HepG2 (cell line): Measurements from ENCODE around the gene DPEP2NB. TPM values are rescaled to one million over a fixed set of nuclear protein-coding genes. Genes with fewer than 3 reads are reported as not detected.
A peak's percentile ranks its signal among the peaks of the same experiment; 100 is the strongest.

Experiments used
- ARID5B ChIP-seq: IDR thresholded peaks from 2 replicates; pipeline ENCODE4 v1.4.0; 2020; ENCODE audit warnings: mild to moderate bottlenecking, missing genetic modification reagents
- CBX5 ChIP-seq: sonication (generic); formaldehyde crosslinking; IDR thresholded peaks from 2 replicates; pipeline ENCODE4 v1.4.0; 2020; ENCODE audit warnings: missing genetic modification reagents, borderline replicate concordance
- DRAP1 ChIP-seq: IDR thresholded peaks from 2 replicates; pipeline ENCODE4 v1.6.1; 2016; ENCODE audit warnings: missing genetic modification reagents, missing compliant biosample characterization
- ELF3 ChIP-seq: IDR thresholded peaks from 2 replicates; pipeline ENCODE4 v1.6.1; 2016; ENCODE audit warnings: missing genetic modification reagents, missing compliant biosample characterization
- FOSL2 ChIP-seq: sonication (generic); formaldehyde crosslinking; IDR thresholded peaks from 2 replicates; pipeline ENCODE4 v1.4.0; 2020; ENCODE audit warnings: missing genetic modification reagents
- FOXA3 ChIP-seq: IDR thresholded peaks from 2 replicates; pipeline ENCODE4 v1.6.1; 2016; ENCODE audit warnings: missing genetic modification reagents, missing compliant biosample characterization
- HMGXB4 ChIP-seq, 2 experiments: sonication (generic) in 1 of 2; formaldehyde crosslinking in 1 of 2; IDR thresholded peaks; 2 replicates each; pipeline versions ENCODE4 v1.4.0 to v1.6.1; 2018 to 2020; ENCODE audit warnings: missing genetic modification reagents in 2 of 2, borderline replicate concordance in 1 of 2, low read depth in 1 of 2, mild to moderate bottlenecking in 1 of 2, missing biosample characterization in 1 of 2
- ISL2 ChIP-seq: sonication (generic); formaldehyde crosslinking; IDR thresholded peaks from 2 replicates; pipeline ENCODE4 v1.5.0; 2020; ENCODE audit warnings: missing genetic modification reagents
- JUND ChIP-seq: sonication (generic); formaldehyde crosslinking; IDR thresholded peaks from 2 replicates; pipeline ENCODE4 v1.8.0; 2022; ENCODE audit warnings: mild to moderate bottlenecking, missing genetic modification reagents
- KDM2A ChIP-seq: sonication (generic); formaldehyde crosslinking; IDR thresholded peaks from 2 replicates; pipeline ENCODE4 v1.4.0; 2020; ENCODE audit warnings: low read depth, missing genetic modification reagents, borderline replicate concordance
- KDM5B ChIP-seq: sonication (generic); formaldehyde crosslinking; IDR thresholded peaks from 2 replicates; pipeline ENCODE4 v1.4.0; 2020; ENCODE audit warnings: missing genetic modification reagents, mild to moderate bottlenecking, borderline replicate concordance
- MYC ChIP-seq: sonication (generic); formaldehyde crosslinking; IDR thresholded peaks from 2 replicates; pipeline ENCODE4 v1.9.0; 2021; ENCODE audit warnings: missing genetic modification reagents, borderline replicate concordance
- RAD21 ChIP-seq: fragments of 450-650 bp; formaldehyde crosslinking; IDR thresholded peaks from 2 replicates; pipeline ENCODE4 v1.5.0; 2020; ENCODE audit warnings: mild to moderate bottlenecking
- REXO4 ChIP-seq: sonication (generic); formaldehyde crosslinking; IDR thresholded peaks from 2 replicates; pipeline ENCODE4 v1.8.0; 2022; ENCODE audit warnings: missing genetic modification reagents, mild to moderate bottlenecking, borderline replicate concordance
- RFXANK ChIP-seq: IDR thresholded peaks from 2 replicates; pipeline ENCODE4 v1.6.1; 2016
- SALL1 ChIP-seq: sonication (generic); formaldehyde crosslinking; IDR thresholded peaks from 2 replicates; pipeline ENCODE4 v1.8.0; 2022; ENCODE audit warnings: mild to moderate bottlenecking, missing genetic modification reagents
- SSRP1 ChIP-seq: IDR thresholded peaks from 2 replicates; pipeline ENCODE4 v1.6.1; 2016; ENCODE audit warnings: control low read depth
- TBX2 ChIP-seq: sonication (generic); formaldehyde crosslinking; IDR thresholded peaks from 2 replicates; pipeline ENCODE4 v1.5.0; 2020; ENCODE audit warnings: missing genetic modification reagents, mild to moderate bottlenecking, borderline replicate concordance
- ZFX ChIP-seq: sonication (generic); formaldehyde crosslinking; IDR thresholded peaks from 2 replicates; pipeline ENCODE4 v1.4.0; 2020; ENCODE audit warnings: mild to moderate bottlenecking, low read depth, missing genetic modification reagents, moderate library complexity
- ZNF275 ChIP-seq: sonication (generic); formaldehyde crosslinking; IDR thresholded peaks from 2 replicates; pipeline ENCODE4 v1.8.0; 2022; ENCODE audit warnings: missing genetic modification reagents, mild to moderate bottlenecking, inconsistent platforms, borderline replicate concordance
- ZNF3 ChIP-seq: IDR thresholded peaks from 2 replicates; pipeline ENCODE4 v1.7.0; 2017; ENCODE audit warnings: inconsistent platforms
- ZNF414 ChIP-seq: sonication (generic); formaldehyde crosslinking; IDR thresholded peaks from 2 replicates; pipeline ENCODE4 v1.5.0; 2020; ENCODE audit warnings: missing genetic modification reagents
- ZNF432 ChIP-seq: sonication (generic); formaldehyde crosslinking; IDR thresholded peaks from 2 replicates; pipeline ENCODE4 v1.5.0; 2020; ENCODE audit warnings: missing genetic modification reagents, mild to moderate bottlenecking, borderline replicate concordance
- polyA plus RNA-seq, 8 experiments: library from polyadenylated mRNA; depleted of rRNA in 3 of 8; stranded (reverse) in 7 of 8; unstranded in 1 of 8; fragments of >200 nt; fragmentation: Illumina TruSeq in 4 of 8; extraction: Trizol in 4 of 8; gene quantifications; 2 replicates each; pipeline versions ENCODE4 v1.2.1 to v1.2.3, GENCODE V29; 2011 to 2016; ENCODE audit warnings: low read depth in 4 of 8, missing spikeins in 1 of 8, mixed read lengths in 1 of 8; ENCODE audit not compliant: insufficient read depth in 1 of 8
- total RNA-seq, 5 experiments: library from RNA; depleted of rRNA; stranded (reverse); fragments of >200 nt; fragmentation: Illumina TruSeq; extraction: Trizol; gene quantifications; 2 replicates each; pipeline ENCODE4 v1.2.3, GENCODE V29; 2016; ENCODE audit warnings: low read depth in 1 of 5

Gene DPEP2NB
- total and polyA plus RNA-seq, 2 of the 13 experiments (the other 11 are each of a cell fraction or from before 2014, with no cell fraction given) = not detected

- TF ChIP-seq SALL1 (CRISPR knock-in tag) (peak; percentile 70), SSRP1 (CRISPR knock-in tag) (0 out of 2 replicates have a peak, but pooled peaks have one; percentile 59), TBX2 (peak; percentile 39; the same call in 1 of the 2 replicates), ARID5B (CRISPR knock-in tag) (no peak), ZNF414 (peak; percentile 69; the same call in 1 of the 2 replicates), KDM2A (CRISPR knock-in tag) (0 out of 2 replicates have a peak, but pooled peaks have one; percentile 41), FOXA3 (CRISPR knock-in tag) (peak; percentile 41), FOSL2 (CRISPR knock-in tag) (peak; percentile 27; the same call in 1 of the 2 replicates), RAD21 (CRISPR knock-in tag) (peak; percentile 86), ZFX (CRISPR knock-in tag) (peak; percentile 72), ELF3 (0 out of 2 replicates have a peak, but pooled peaks have one; percentile 28), JUND (CRISPR knock-in tag) (no peak), CBX5 (CRISPR knock-in tag) (peak; percentile 24; the same call in 1 of the 2 replicates), KDM5B (CRISPR knock-in tag) (0 out of 2 replicates have a peak, but pooled peaks have one; percentile 13), DRAP1 (CRISPR knock-in tag) (no peak), HMGXB4 (CRISPR knock-in tag; IDR thresholded peaks at IDR 0.05; ENCODE audit: borderline replicate concordance in 1 of 2, low read depth in 1 of 2) (peak; percentile 33 to 61; a peak in 1 of 4 replicates), RFXANK (CRISPR knock-in tag) (no peak), ISL2 (CRISPR knock-in tag) (0 out of 2 replicates have a peak, but pooled peaks have one; percentile 29), MYC (CRISPR knock-in tag) (peak; percentile 21; the same call in 1 of the 2 replicates), ZNF432 (CRISPR knock-in tag) (no peak), REXO4 (CRISPR knock-in tag) (no peak), ZNF3 (CRISPR knock-in tag) (no peak), ZNF275 (CRISPR knock-in tag) (no peak)
Observed at GRCh38 chr16:68064791-68065365, 49.2 kb upstream of the DPEP2NB start (continued).
